ENCODE data around the gene CPLANE2. TPM values are rescaled to one million over a fixed set of nuclear protein-coding genes. Genes with fewer than 3 reads are reported as not detected.
"Not testable (repeated sequence)": the region's sequence is repeated elsewhere in the genome, so short reads cannot be mapped to it uniquely, and the experiment has no call there.

Gene CPLANE2
- total RNA-seq, 1 donor from 2014 or later: 9.7 TPM

GRCh38 chr1:16233431-16233830 lies 3.6 kb downstream of the CPLANE2 start:
- intact Hi-C loops (cut with micrococcal nuclease): no loop called here
- ATAC-seq (no peak), DNase-seq (peak; percentile 16)

GRCh38 chr1:16232316-16232710 lies 4.7 kb downstream of the CPLANE2 start:
- intact Hi-C loops (cut with micrococcal nuclease): no loop called here
- ATAC-seq (no peak), DNase-seq (peak; percentile 15)

DNA sequence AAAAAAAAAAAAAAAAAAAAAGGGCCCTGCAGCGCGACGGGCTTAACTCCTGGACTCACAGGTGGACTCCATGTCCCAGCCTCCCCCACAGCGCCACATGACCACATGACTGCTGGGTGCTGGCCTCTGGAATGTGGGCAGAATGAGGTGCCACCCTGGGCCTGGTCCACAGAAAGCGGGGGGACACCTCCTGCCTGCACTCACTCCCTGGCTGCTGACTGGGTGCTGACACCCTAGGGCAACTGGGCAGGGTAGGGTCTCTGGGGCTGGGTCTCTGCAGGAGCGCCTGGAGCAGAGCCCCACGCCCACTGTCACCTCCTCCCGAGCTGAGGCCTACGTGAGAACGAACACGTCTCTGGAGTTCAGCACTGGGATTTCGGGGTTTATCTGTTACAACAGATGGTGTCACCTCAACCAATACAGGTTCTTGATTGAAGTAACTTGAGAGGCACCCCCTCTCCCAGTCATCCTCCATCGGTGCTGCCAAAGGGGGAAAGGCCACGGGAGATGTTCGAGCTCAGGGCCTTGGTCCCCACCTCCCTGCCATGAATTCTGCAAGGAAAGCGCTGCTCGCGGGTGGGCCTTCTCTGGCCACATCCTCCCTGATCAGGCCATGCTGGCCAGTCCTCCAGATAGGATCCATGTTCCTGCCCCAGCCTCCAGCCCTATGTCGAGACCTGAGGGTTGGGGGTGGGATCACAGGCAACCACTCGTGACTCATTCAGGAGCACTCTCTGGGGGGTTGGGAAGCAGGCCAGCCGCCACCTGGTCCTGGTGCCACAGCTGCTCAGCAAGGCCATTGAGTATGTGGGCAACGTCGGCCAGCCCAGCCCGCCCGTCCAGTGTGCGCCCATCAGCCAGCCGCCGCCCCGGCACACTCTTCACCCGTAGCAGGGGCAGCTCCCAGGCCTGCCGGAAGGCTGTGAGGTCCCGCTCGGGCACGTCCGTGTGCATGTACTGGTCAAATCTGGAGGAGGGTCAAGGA lies 5.4 kb downstream of the CPLANE2 start:
- DNase-seq (peak; percentile 25), ATAC-seq (no peak)
- intact Hi-C loops (cut with micrococcal nuclease): no loop called here

GRCh38 chr1:16230744-16231143 lies 6.2 kb downstream of the CPLANE2 start:
- DNase-seq (peak; percentile 25), ATAC-seq (no peak)
- intact Hi-C loops (cut with micrococcal nuclease): no loop called here

DNA sequence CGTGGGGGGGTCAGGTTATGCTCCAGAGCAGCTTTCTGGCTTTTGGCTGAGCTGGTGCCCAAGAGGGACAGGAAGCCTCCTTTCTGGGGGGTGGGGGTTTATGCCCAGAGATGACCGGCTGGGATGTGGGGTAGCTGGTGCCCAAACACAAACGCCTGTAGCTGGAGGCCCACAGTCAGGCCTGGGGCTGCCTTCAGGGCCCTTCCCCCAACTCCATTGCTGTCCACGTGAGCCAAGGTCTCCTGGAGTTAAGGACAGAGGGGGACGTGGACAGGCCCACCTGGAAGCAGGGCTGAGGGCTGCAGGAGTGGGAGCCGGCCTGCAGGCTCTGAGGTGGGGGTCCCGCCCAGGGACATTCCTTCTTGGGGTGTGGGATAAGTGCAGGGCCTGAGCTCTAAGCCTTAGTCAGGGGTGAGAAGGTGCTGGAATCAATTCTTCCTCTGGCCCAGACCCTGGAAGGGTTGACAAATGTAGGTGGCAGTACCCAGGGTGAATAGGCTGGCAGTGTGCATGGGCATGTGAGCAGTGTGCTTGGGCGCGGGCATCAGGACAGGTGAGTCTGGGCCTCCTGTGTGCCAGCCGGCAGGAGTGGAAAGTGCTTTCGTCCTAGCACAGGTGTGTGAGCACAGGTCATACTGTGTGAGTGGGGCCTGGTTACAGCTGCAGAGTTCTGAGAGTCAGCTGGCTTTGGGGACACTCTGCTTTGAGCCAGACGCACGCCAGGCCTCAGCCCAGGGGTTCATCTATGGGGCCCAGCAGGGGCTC lies 6.8 kb downstream of the CPLANE2 start:
- no peak for ATAC-seq
- DNase-seq: peak; percentile 10
- intact Hi-C loops (cut with micrococcal nuclease): no loop called here

DNA sequence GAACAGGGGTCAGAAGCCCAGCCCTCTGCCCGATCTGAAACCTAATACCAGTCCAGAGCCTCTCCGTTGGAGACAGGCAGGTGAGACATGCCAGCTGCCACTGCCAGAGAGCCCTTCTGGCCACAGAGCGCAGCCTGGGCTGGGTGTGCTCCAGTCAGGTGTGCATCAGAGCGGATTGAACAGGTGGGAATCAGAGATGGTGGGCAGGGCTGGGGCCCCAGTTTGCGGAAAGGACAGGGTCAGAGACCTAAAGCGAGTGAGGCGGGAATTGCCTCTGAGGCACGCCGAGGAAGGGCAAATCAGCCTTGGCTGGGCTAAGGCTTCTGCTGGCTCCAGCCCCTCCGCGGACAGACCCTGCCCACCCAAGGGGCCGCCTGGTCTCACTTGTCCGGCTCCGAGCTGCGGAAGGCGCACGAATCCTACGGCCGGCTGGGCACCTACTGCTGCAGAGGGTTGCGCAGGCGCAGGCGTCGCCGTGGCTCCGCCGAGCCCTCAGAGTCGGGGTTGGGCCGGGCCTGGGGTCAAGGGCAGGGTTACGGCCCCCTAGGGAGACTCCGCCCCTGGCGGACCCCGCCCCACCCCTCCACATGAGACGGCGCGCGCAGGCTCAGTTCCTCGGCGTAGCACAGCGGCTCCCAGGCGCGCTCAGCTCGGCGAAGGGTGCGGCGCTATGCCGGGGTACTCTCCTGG lies 10.3 kb downstream of the CPLANE2 start:
- ATAC-seq (peak; percentile 91), DNase-seq (peak; percentile 84)
- intact Hi-C loops (cut with micrococcal nuclease): no loop called here

- intact Hi-C loops (cut with micrococcal nuclease): no loop called here
- peak; percentile 10 for DNase-seq
- ATAC-seq: no peak
Observed at GRCh38 chr1:16226129-16226489, 10.9 kb downstream of the CPLANE2 start.

- DNase-seq: no peak
- intact Hi-C loops (cut with micrococcal nuclease): no loop called here
- ATAC-seq: no peak
Observed at GRCh38 chr1:16224472-16224871, 12.5 kb downstream of the CPLANE2 start.

DNA sequence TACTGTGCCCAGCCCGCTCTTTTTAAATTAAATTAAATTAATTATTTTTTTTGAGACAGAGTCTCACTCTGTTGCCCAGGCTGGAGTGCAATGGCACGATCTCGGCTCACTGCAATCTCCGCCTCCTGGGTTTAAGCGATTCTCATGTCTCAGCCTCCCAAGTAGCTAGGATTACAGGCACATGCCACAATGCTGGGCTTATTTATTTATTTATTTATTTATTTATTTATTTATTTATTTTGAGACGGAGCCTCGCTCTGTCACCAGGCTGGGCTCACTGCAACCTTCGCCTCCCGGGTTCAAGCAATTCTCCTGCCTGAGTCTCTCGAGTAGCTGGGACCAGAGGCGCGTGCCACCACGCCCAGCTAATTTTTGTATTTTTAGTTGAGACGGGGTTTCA lies 14.3 kb downstream of the CPLANE2 start:
- ATAC-seq; intact Hi-C loops (cut with micrococcal nuclease); DNase-seq: not testable (repeated sequence)

- intact Hi-C loops (cut with micrococcal nuclease): no loop called here
- no peak for ATAC-seq
- no peak for DNase-seq
Observed at GRCh38 chr1:16221499-16221898, 15.5 kb downstream of the CPLANE2 start.

DNA sequence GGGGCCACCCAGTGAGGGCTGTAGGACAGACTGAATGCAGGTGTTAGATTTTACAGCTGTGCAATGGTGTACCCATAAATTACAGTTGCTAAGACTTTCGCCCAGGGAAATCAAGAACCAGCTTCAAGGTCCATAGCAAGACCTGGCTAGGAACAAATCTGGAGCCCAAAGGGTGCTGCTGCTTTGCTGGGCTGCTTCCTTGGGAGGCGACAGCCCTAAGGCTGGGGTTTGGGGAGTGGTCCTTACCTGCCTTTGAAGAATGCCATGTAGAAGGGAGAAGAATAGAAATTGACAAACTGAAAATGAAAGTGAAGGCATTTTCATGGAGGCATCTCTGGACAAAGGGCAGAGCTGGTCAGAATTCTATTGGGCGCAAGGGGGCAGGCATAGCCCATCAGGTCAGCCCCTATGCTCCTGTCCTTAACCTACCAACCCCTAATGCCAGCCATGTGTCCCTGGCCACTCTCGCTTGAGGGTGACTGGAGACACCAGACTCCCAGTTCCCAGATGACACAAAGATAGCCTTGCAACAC lies 16.9 kb downstream of the CPLANE2 start:
- ATAC-seq (no peak), DNase-seq (no peak)
- intact Hi-C loops (cut with micrococcal nuclease): no loop called here

GRCh38 chr1:16218674-16219071 lies 18.3 kb downstream of the CPLANE2 start:
- DNase-seq: no peak
- ATAC-seq: no peak
- intact Hi-C loops (cut with micrococcal nuclease): no loop called here

DNA sequence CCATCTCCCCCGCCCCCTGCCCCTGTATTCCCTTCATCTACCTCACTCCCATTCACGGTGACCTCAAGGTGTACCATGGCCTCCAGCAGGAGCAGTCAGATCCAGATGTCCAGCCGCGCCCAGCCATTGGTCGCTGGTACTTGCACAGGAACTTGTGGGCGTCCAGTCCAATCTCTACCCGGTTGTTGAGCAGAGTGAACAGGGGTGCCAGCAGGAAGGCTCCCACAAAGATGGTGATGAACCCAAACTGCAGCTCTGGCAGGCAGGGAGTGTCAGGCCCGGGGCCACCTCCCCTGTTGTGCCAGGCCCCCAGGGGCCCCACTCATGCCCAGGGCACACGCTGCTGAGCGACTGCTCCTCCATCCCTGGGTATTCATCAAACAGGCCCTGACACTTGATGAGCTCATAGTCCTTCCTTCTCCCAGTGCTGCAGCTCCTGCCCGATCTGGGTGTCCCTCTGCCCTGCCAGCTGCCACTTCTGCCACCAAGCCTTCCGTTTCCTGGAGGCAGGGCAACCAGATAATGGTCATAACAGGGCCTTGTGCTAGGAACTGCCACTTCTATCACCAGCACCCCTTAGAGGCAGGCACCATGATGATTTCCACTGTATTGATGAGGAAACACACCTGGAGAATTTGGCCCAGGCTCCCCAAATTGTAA lies 18.8 kb downstream of the CPLANE2 start:
- DNase-seq (no peak), ATAC-seq (no peak)
- intact Hi-C loops (cut with micrococcal nuclease): no loop called here

DNA sequence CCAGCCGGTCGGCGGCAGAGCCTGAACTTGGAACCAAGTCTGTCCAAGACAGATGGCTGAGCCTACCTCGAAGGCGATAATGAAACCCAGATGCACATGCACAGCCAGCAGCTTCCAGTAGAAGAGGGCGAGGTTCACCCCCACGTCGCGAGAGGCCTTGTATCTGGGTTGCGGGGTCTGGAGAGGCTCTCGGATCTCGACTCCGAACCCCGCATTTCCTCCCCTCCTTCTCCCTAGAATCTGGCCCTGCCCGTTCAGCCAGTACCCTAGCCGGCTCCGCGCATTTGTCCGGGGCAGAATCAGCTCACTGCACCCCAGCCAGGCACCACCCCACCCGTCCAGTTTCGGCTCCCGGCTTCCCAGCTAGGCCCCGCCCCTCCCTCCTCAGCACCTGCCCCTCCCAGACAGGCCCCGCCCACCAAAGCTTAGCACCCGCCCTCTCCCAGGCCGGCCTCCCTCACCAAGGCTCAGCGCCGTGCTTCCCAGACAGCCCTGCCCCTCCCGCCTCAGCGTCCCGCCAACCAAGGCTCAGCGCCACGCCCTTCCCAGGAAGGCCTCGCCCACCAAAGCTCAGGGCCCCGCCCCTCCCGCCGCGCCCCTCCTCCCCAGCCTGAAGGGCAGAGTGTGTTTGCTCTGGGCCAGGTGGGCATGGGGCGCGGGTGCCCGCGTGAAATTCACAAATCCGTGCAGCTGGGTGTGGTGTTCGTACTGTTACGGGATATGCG lies 19.8 kb downstream of the CPLANE2 start:
- peak; percentile 99 for DNase-seq
- intact Hi-C loops (cut with micrococcal nuclease): no loop called here
- peak; percentile 98 for ATAC-seq

- intact Hi-C loops (cut with micrococcal nuclease): no loop called here
Observed at GRCh38 chr1:16215882-16216753, 20.9 kb downstream of the CPLANE2 start.

GRCh38 chr1:16215240-16215639 lies 21.7 kb downstream of the CPLANE2 start:
- ATAC-seq; intact Hi-C loops (cut with micrococcal nuclease): not testable (repeated sequence)
- DNase-seq: peak; percentile 18

More at GRCh38 chr1:16215882-16216753, 20.9 kb downstream of the CPLANE2 start:
- ATAC-seq (peak; percentile 60), DNase-seq (peak; percentile 82)

GRCh38 chr1:16213544-16213943 lies 23.4 kb downstream of the CPLANE2 start:
- DNase-seq; ATAC-seq; intact Hi-C loops (cut with micrococcal nuclease): not testable (repeated sequence)

Measured in left ventricle myocardium superior (tissue), 1 donor.